IMR-90 (cell line): ENCODE data around the gene WRAP73.

Experiments used
- BHLHE40 ChIP-seq: fragments of 150-350 bp; IDR thresholded peaks from 2 replicates; pipeline ENCODE4 v1.6.1; 2016; ENCODE audit warnings: mild to moderate bottlenecking, low read depth, low read length
- CTCF ChIP-seq: conservative IDR thresholded peaks from 2 replicates; pipeline ENCODE4 v1.5.1; 2012; ENCODE audit warnings: mild to moderate bottlenecking, low read depth, low read length, improper control_type of control experiment
- MAZ ChIP-seq: IDR thresholded peaks from 2 replicates; pipeline ENCODE4 v1.6.1; 2012; ENCODE audit warnings: low read depth, mild to moderate bottlenecking, low read length, improper control_type of control experiment, moderate library complexity, borderline replicate concordance
- POLR2A ChIP-seq: IDR thresholded peaks from 2 replicates; pipeline ENCODE4 v1.6.1; 2012; ENCODE audit warnings: mild to moderate bottlenecking, low read depth, low read length

GRCh38 chr1:3585940-3586568 lies 63.8 kb downstream of the WRAP73 start:
- TF ChIP-seq CTCF (no peak), POLR2A (no peak), BHLHE40 (no peak), MAZ (no peak)
